ENCODE data around the gene TENM4. TPM values are rescaled to one million over a fixed set of nuclear protein-coding genes. Genes with fewer than 3 reads are reported as not detected.

Gene TENM4
- total and polyA plus RNA-seq, 10 of the 15 experiments (the other 5 are each of a cell fraction or from before 2014, with no cell fraction given) = 0.03 to 0.12 (median 0.06) TPM; not detected in 7

DNA sequence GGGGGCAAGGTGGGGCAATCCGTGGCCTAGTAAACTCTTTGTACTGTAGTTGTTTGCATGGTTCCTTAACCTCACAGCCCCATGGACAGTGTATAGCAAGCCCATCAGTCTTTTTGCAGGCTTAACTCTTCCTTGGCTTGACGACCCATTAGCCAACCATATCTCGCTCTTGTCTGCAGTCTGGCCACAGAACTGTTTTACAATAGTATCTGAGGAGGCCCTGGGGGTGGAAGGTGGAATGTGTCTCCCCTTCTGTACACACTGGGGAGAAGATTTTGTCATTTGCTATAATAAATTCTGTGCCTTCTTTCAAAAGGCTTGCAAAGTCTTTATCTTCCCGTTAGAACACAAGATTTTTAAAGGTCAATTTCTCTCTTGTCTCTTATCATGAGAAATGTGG, 675.9 kb downstream of the TENM4 start:
- POLR2A ChIA-PET = no interaction called here
- no TSS peak for BruUV-seq (replicated peaks)
- TF ChIP-seq, protein P1, sequence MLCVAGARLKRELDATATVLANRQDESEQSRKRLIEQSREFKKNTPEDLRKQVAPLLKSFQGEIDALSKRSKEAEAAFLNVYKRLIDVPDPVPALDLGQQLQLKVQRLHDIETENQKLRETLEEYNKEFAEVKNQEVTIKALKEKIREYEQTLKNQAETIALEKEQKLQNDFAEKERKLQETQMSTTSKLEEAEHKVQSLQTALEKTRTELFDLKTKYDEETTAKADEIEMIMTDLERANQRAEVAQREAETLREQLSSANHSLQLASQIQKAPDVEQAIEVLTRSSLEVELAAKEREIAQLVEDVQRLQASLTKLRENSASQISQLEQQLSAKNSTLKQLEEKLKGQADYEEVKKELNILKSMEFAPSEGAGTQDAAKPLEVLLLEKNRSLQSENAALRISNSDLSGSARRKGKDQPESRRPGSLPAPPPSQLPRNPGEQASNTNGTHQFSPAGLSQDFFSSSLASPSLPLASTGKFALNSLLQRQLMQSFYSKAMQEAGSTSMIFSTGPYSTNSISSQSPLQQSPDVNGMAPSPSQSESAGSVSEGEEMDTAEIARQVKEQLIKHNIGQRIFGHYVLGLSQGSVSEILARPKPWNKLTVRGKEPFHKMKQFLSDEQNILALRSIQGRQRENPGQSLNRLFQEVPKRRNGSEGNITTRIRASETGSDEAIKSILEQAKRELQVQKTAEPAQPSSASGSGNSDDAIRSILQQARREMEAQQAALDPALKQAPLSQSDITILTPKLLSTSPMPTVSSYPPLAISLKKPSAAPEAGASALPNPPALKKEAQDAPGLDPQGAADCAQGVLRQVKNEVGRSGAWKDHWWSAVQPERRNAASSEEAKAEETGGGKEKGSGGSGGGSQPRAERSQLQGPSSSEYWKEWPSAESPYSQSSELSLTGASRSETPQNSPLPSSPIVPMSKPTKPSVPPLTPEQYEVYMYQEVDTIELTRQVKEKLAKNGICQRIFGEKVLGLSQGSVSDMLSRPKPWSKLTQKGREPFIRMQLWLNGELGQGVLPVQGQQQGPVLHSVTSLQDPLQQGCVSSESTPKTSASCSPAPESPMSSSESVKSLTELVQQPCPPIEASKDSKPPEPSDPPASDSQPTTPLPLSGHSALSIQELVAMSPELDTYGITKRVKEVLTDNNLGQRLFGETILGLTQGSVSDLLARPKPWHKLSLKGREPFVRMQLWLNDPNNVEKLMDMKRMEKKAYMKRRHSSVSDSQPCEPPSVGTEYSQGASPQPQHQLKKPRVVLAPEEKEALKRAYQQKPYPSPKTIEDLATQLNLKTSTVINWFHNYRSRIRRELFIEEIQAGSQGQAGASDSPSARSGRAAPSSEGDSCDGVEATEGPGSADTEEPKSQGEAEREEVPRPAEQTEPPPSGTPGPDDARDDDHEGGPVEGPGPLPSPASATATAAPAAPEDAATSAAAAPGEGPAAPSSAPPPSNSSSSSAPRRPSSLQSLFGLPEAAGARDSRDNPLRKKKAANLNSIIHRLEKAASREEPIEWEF (IDR thresholded peaks at IDR 0.05; ENCODE audit: insufficient replicate concordance, low read depth, low read length) = no peak
- TF ChIP-seq RFX5 (IDR thresholded peaks at IDR 0.05; ENCODE audit: low read depth, low read length) (no peak), IKZF1 (conservative IDR thresholded peaks at IDR 0.05) (no peak), ETV6 (conservative IDR thresholded peaks at IDR 0.05 in 1 of 2, IDR thresholded peaks at IDR 0.05 in 1 of 2; ENCODE audit: borderline replicate concordance in 1 of 2, low read depth in 1 of 2) (no peak), ASH2L (IDR thresholded peaks at IDR 0.05; ENCODE audit: borderline replicate concordance, low read depth) (no peak), CHD2 (IDR thresholded peaks at IDR 0.05; ENCODE audit: borderline replicate concordance, low read depth, low read length) (no peak), MXI1 (IDR thresholded peaks at IDR 0.05; ENCODE audit: low read depth, low read length) (no peak), IKZF2 (IDR thresholded peaks at IDR 0.05) (no peak), POLR2AphosphoS2 (IDR thresholded peaks at IDR 0.05; ENCODE audit: low read depth, low read length) (no peak), BMI1 (IDR thresholded peaks at IDR 0.05; ENCODE audit: borderline replicate concordance) (no peak), NR2C1 (IDR thresholded peaks at IDR 0.05) (no peak), RB1 (IDR thresholded peaks at IDR 0.05; ENCODE audit: borderline replicate concordance) (no peak), POU2F2 (IDR thresholded peaks at IDR 0.05; ENCODE audit: borderline replicate concordance, low read depth, low read length) (no peak), TCF12 (IDR thresholded peaks at IDR 0.05; ENCODE audit: low read depth, low read length) (no peak), KDM1A (IDR thresholded peaks at IDR 0.05; ENCODE audit: borderline replicate concordance) (no peak)
- TF ChIP-seq, protein P2, sequence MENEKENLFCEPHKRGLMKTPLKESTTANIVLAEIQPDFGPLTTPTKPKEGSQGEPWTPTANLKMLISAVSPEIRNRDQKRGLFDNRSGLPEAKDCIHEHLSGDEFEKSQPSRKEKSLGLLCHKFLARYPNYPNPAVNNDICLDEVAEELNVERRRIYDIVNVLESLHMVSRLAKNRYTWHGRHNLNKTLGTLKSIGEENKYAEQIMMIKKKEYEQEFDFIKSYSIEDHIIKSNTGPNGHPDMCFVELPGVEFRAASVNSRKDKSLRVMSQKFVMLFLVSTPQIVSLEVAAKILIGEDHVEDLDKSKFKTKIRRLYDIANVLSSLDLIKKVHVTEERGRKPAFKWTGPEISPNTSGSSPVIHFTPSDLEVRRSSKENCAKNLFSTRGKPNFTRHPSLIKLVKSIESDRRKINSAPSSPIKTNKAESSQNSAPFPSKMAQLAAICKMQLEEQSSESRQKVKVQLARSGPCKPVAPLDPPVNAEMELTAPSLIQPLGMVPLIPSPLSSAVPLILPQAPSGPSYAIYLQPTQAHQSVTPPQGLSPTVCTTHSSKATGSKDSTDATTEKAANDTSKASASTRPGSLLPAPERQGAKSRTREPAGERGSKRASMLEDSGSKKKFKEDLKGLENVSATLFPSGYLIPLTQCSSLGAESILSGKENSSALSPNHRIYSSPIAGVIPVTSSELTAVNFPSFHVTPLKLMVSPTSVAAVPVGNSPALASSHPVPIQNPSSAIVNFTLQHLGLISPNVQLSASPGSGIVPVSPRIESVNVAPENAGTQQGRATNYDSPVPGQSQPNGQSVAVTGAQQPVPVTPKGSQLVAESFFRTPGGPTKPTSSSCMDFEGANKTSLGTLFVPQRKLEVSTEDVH (IDR thresholded peaks at IDR 0.05; ENCODE audit: low read depth, partially characterized antibody) = no peak
- TF ChIP-seq, protein P3, sequence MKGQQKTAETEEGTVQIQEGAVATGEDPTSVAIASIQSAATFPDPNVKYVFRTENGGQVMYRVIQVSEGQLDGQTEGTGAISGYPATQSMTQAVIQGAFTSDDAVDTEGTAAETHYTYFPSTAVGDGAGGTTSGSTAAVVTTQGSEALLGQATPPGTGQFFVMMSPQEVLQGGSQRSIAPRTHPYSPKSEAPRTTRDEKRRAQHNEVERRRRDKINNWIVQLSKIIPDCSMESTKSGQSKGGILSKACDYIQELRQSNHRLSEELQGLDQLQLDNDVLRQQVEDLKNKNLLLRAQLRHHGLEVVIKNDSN (IDR thresholded peaks at IDR 0.05; ENCODE audit: borderline replicate concordance, extremely low read length, insufficient read depth, low read depth, low read length) = no peak

More for the DNA sequence above, 675.9 kb downstream of the TENM4 start:
- no peak overlapping the region for H2AFZ ChIP-seq (ENCODE audit: control insufficient read depth, low read depth, low read length)
- no peaks in the 10 kb centered on the region for H3K4me1 ChIP-seq (ENCODE audit: control insufficient read depth, insufficient read depth, low read length)
- no peak overlapping the region for H3K4me2 ChIP-seq (ENCODE audit: control insufficient read depth, insufficient read depth)
- no peaks in the 10 kb centered on the region for H4K20me1 ChIP-seq (ENCODE audit: control insufficient read depth, insufficient read depth)
- no peaks in the 10 kb centered on the region for H3K79me2 ChIP-seq (ENCODE audit: control insufficient read depth, insufficient read depth, low read length)
- H3K4me3 ChIP-seq = no peak overlapping the region
- WGBS (ENCODE audit: insufficient coverage, insufficient replicate concordance, low lambda C conversion rate, missing lambda C conversion rate) = 1% methylated on average over 4 of the region's 4 CpGs
- SMC1A ChIA-PET (ENCODE audit: uncharacterized antibody, unreplicated experiment) = no interaction called here
- FAIRE-seq (no peak), ATAC-seq (no peak), DNase-seq (ENCODE audit: low read depth, low spot score) (no peak)
- no peak overlapping the region for H3K9ac ChIP-seq (ENCODE audit: control insufficient read depth, insufficient read depth, low read length)
- no peaks in the 10 kb centered on the region; a peak in 1 of 4 replicates for H3K27me3 ChIP-seq (replicated peaks in 1 of 2; ENCODE audit: control insufficient read depth in 2 of 2, insufficient read depth in 2 of 2, low read length in 1 of 2)
- no peak overlapping the region for H3K27ac ChIP-seq (ENCODE audit: control insufficient read depth, insufficient read depth)
- in situ Hi-C loops (cut with MboI) = no loop called here
- intact Hi-C loops (cut with micrococcal nuclease; ENCODE audit: unreplicated experiment) = no loop called here
- no peaks in the 10 kb centered on the region for H3K9me3 ChIP-seq (replicated peaks; ENCODE audit: control insufficient read depth, insufficient read depth, low read length)
- CTCF ChIA-PET = no interaction called here
- H3K36me3 ChIP-seq (ENCODE audit: control insufficient read depth in 2 of 2, insufficient read depth in 2 of 2, low read length in 1 of 2) = no peaks in the 10 kb centered on the region
- RAD21 ChIA-PET (ENCODE audit: unreplicated experiment) = no interaction called here
